ENCODE results near the gene BCAS3. TPM values are rescaled to one million over a fixed set of nuclear protein-coding genes. Genes with fewer than 3 reads are reported as not detected.

Gene BCAS3
- total RNA-seq, 1 donor from 2014 or later, result 22.6 TPM

DNA sequence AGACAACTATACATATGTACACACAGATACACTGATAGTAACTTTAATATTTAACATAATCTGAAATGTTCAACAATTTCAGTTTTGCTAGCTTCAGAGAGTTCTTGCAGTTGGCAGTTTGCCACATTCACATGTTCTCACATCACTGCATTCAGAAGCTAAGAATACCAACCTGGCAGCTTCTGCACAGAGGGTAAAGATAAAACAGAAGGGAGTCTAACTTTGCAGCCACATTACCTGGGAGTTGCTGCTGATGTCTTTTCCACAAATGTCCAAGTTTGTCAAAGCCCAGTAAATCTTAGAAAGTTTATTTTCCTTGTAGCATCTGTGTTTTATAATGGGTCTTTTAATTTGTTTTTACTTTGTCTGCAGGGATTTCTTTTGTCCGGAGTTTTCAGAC lies 332.0 kb downstream of the BCAS3 start:
- no peak for DNase-seq (ENCODE audit: low spot score)
- peaks cover 26% of the 10 kb centered on the region for H3K4me1 Mint-ChIP-seq (ENCODE audit: low read depth)
- H3K27me3 Mint-ChIP-seq (ENCODE audit: low read depth), result no peaks in the 10 kb centered on the region
- H3K36me3 Mint-ChIP-seq (ENCODE audit: low read depth), result peaks cover 1% of the 10 kb centered on the region
- no peak overlapping the region for H3K4me3 Mint-ChIP-seq (ENCODE audit: unreplicated experiment)
- TF ChIP-seq CTCF (IDR thresholded peaks at IDR 0.05), result no peak
- H3K9me3 Mint-ChIP-seq (ENCODE audit: low read depth), result no peaks in the 10 kb centered on the region
- H3K27ac Mint-ChIP-seq (ENCODE audit: unreplicated experiment), result no peak overlapping the region

GRCh38 chr17:61010661-61011170 lies 333.1 kb downstream of the BCAS3 start:
- no peak for DNase-seq (ENCODE audit: low spot score)
- Mint-ChIP-seq H3K9me3 (ENCODE audit: low read depth) (no peaks in the 10 kb centered on the region), H3K4me1 (ENCODE audit: low read depth) (peaks cover 26% of the 10 kb centered on the region), H3K4me3 (ENCODE audit: unreplicated experiment) (no peak overlapping the region), H3K27ac (ENCODE audit: unreplicated experiment) (no peak overlapping the region), H3K27me3 (ENCODE audit: low read depth) (no peaks in the 10 kb centered on the region), H3K36me3 (ENCODE audit: low read depth) (no peaks in the 10 kb centered on the region)
- no peak for TF ChIP-seq CTCF (IDR thresholded peaks at IDR 0.05)

GRCh38 chr17:61011251-61011650 lies 333.6 kb downstream of the BCAS3 start:
- no peaks in the 10 kb centered on the region for H3K27me3 Mint-ChIP-seq (ENCODE audit: low read depth)
- no peak for DNase-seq (ENCODE audit: low spot score)
- no peak for TF ChIP-seq CTCF (IDR thresholded peaks at IDR 0.05)
- no peaks in the 10 kb centered on the region for H3K36me3 Mint-ChIP-seq (ENCODE audit: low read depth)
- H3K9me3 Mint-ChIP-seq (ENCODE audit: low read depth), result no peaks in the 10 kb centered on the region
- peaks cover 26% of the 10 kb centered on the region for H3K4me1 Mint-ChIP-seq (ENCODE audit: low read depth)
- no peak overlapping the region for H3K4me3 Mint-ChIP-seq (ENCODE audit: unreplicated experiment)
- no peak overlapping the region for H3K27ac Mint-ChIP-seq (ENCODE audit: unreplicated experiment)

GRCh38 chr17:61015966-61016365 lies 338.3 kb downstream of the BCAS3 start:
- Mint-ChIP-seq H3K27ac (ENCODE audit: unreplicated experiment) (no peak overlapping the region), H3K9me3 (ENCODE audit: low read depth) (no peaks in the 10 kb centered on the region), H3K4me3 (ENCODE audit: unreplicated experiment) (no peak overlapping the region), H3K27me3 (ENCODE audit: low read depth) (no peaks in the 10 kb centered on the region), H3K4me1 (ENCODE audit: low read depth) (peaks cover 3% of the 10 kb centered on the region), H3K36me3 (ENCODE audit: low read depth) (no peaks in the 10 kb centered on the region)
- no peak for DNase-seq (ENCODE audit: low spot score)
- no peak for TF ChIP-seq CTCF (IDR thresholded peaks at IDR 0.05)

- TF ChIP-seq CTCF (IDR thresholded peaks at IDR 0.05), result no peak
- DNase-seq (ENCODE audit: low spot score), result no peak
- no peak overlapping the region for H3K4me3 Mint-ChIP-seq (ENCODE audit: unreplicated experiment)
- no peaks in the 10 kb centered on the region for H3K4me1 Mint-ChIP-seq (ENCODE audit: low read depth)
- H3K27me3 Mint-ChIP-seq (ENCODE audit: low read depth), result no peaks in the 10 kb centered on the region
- no peak overlapping the region for H3K27ac Mint-ChIP-seq (ENCODE audit: unreplicated experiment)
- H3K9me3 Mint-ChIP-seq (ENCODE audit: low read depth), result no peaks in the 10 kb centered on the region
- H3K36me3 Mint-ChIP-seq (ENCODE audit: low read depth), result no peaks in the 10 kb centered on the region
Observed at GRCh38 chr17:61017317-61018006, 339.8 kb downstream of the BCAS3 start.
